PC-9 (cell line): ENCODE results near the gene CHSY1. TPM values are rescaled to one million over a fixed set of nuclear protein-coding genes. Genes with fewer than 3 reads are reported as not detected.

ENCODE experiments used
- BruUV-seq: library from RNA; stranded (reverse); fragments of 400-500 nt; replicated peaks from 2 replicates; lab custom pipeline; 2021; lab: Mats Ljungman, UMichigan
- CTCF ChIA-PET: fragments of 300-600 bp; sonication (Branson Sonifier 250); formaldehyde crosslinking; loops from one replicate; lab custom pipeline; 2022; ENCODE audit warnings: antibody characterized with exemption; lab: Charles Lee
- POLR2A ChIA-PET: fragments of 300-600 bp; sonication (Branson Sonifier 250); formaldehyde crosslinking; loops from one replicate; lab custom pipeline; 2022; ENCODE audit warnings: antibody characterized with exemption; ENCODE audit not compliant: unreplicated experiment; lab: Charles Lee
- DNase-seq, 2 experiments: peaks; one replicate each; pipeline versions ENCODE4 v3.0.0 to v3.0.0-alpha.2; 2015 to 2022; ENCODE audit warnings: mixed read lengths in 1 of 2
- H2AFZ ChIP-seq: fragments of 200-600 bp; sonication (generic); 2 replicates; pipeline ENCODE4 v1.8.1; 2017; ENCODE audit warnings: antibody characterized with exemption
- H3F3A ChIP-seq: fragments of 200-600 bp; sonication (generic); 2 replicates; pipeline ENCODE4 v1.8.1; 2017; ENCODE audit warnings: antibody characterized with exemption, mild to moderate bottlenecking, low read depth; ENCODE audit not compliant: insufficient read depth
- H3K27ac ChIP-seq: fragments of 200-600 bp; sonication (generic); 2 replicates; pipeline ENCODE4 v1.6.1; 2016; ENCODE audit warnings: mixed run types
- H3K27me3 ChIP-seq: fragments of 200-600 bp; sonication (generic); 2 replicates; pipeline ENCODE4 v1.6.1; 2016; ENCODE audit warnings: low read depth, mixed run types; ENCODE audit not compliant: insufficient read depth
- H3K36me3 ChIP-seq: fragments of 200-600 bp; sonication (generic); 2 replicates; pipeline ENCODE4 v1.6.1; 2016; ENCODE audit warnings: low read depth, mixed run types
- H3K4me1 ChIP-seq: fragments of 200-600 bp; sonication (generic); replicated peaks from 2 replicates; pipeline ENCODE4 v1.6.1; 2016; ENCODE audit warnings: mixed run types; ENCODE audit not compliant: insufficient read depth
- H3K4me2 ChIP-seq: fragments of 200-600 bp; sonication (generic); 2 replicates; pipeline ENCODE4 v1.6.1; 2017; ENCODE audit warnings: mixed run types
- H3K4me3 ChIP-seq: fragments of 200-600 bp; sonication (generic); 2 replicates; pipeline ENCODE4 v1.6.1; 2016; ENCODE audit warnings: mixed run types
- H3K79me2 ChIP-seq: fragments of 200-600 bp; sonication (generic); 2 replicates; pipeline ENCODE4 v1.6.1; 2017; ENCODE audit warnings: low read depth, mixed run types
- H3K9me2 ChIP-seq: fragments of 200-600 bp; sonication (generic); 2 replicates; pipeline ENCODE4 v1.8.1; 2017; ENCODE audit warnings: mild to moderate bottlenecking; ENCODE audit not compliant: insufficient read depth
- H3K9me3 ChIP-seq: fragments of 200-600 bp; sonication (generic); 2 replicates; pipeline ENCODE4 v1.8.1; 2016; ENCODE audit warnings: low read depth; ENCODE audit not compliant: insufficient read depth
- H4K20me1 ChIP-seq: fragments of 200-600 bp; sonication (generic); 2 replicates; pipeline ENCODE4 v1.8.1; 2017; ENCODE audit not compliant: insufficient read depth
- CTCF ChIP-seq: fragments of 200-600 bp; sonication (generic); conservative IDR thresholded peaks from 2 replicates; pipeline ENCODE4 v1.6.1; 2017; ENCODE audit warnings: mixed run types, antibody characterized with exemption, mild to moderate bottlenecking, moderate library complexity
- EZH2 ChIP-seq: fragments of 200-600 bp; sonication (generic); IDR thresholded peaks from 2 replicates; pipeline ENCODE4 v1.8.0; 2017; ENCODE audit warnings: antibody characterized with exemption, low read depth
- intact Hi-C: fragments of 100-400 bp; cut with micrococcal nuclease; formaldehyde crosslinking; loops from one replicate; pipeline ENCODE4 v1.10.0; 2022; ENCODE audit not compliant: unreplicated experiment
- total RNA-seq: library from RNA; stranded (reverse); gene quantifications from 2 replicates; pipeline ENCODE4 v1.2.3, GENCODE V29; 2021

CHSY1 gene
- total RNA-seq, 1 experiment from 2014 or later = 10.7 TPM

GRCh38 chr15:101194546-101195125 is 57.2 kb downstream of the CHSY1 start:
- H3K79me2 ChIP-seq = peaks cover 23% of the 10 kb centered on the region; the same call in 1 of the 2 replicates
- no TSS peak for BruUV-seq
- no peak overlapping the region for H3K4me2 ChIP-seq
- H3K36me3 ChIP-seq = no peaks in the 10 kb centered on the region
- no peaks in the 10 kb centered on the region for H3K9me3 ChIP-seq
- H3K4me1 ChIP-seq = no peaks in the 10 kb centered on the region
- no peaks in the 10 kb centered on the region for H3K9me2 ChIP-seq
- H4K20me1 ChIP-seq = peaks cover 17% of the 10 kb centered on the region
- no peak for TF ChIP-seq CTCF
- TF ChIP-seq EZH2 = no peak
- ChIA-PET POLR2A (no interaction called here), CTCF (no interaction called here)
- H2AFZ ChIP-seq = no peak overlapping the region
- no peak overlapping the region for H3K4me3 ChIP-seq
- no peaks in the 10 kb centered on the region; the same call in none of the 2 replicates for H3F3A ChIP-seq
- DNase-seq = no peak
- intact Hi-C loops = no loop called here
- no peaks in the 10 kb centered on the region for H3K27me3 ChIP-seq
- no peak overlapping the region for H3K27ac ChIP-seq

- intact Hi-C loops = no loop called here
- POLR2A ChIA-PET = no interaction called here
- BruUV-seq = no TSS peak
- no peak overlapping the region for H3K4me3 ChIP-seq
- DNase-seq = no peak
- no peak overlapping the region for H3K4me2 ChIP-seq
- H4K20me1 ChIP-seq = peaks cover 16% of the 10 kb centered on the region
- peaks cover 24% of the 10 kb centered on the region; the same call in 1 of the 2 replicates for H3K79me2 ChIP-seq
- H3K9me3 ChIP-seq = no peaks in the 10 kb centered on the region
- H3K27ac ChIP-seq = no peak overlapping the region
- no peaks in the 10 kb centered on the region for H3K4me1 ChIP-seq
- H3K36me3 ChIP-seq = no peaks in the 10 kb centered on the region
- H3K9me2 ChIP-seq = no peaks in the 10 kb centered on the region
- H3K27me3 ChIP-seq = no peaks in the 10 kb centered on the region
- CTCF ChIA-PET = no interaction called here
- TF ChIP-seq EZH2 (no peak), CTCF (no peak)
- no peak overlapping the region for H2AFZ ChIP-seq
- no peaks in the 10 kb centered on the region; the same call in none of the 2 replicates for H3F3A ChIP-seq
Measured at GRCh38 chr15:101193806-101194545, 57.9 kb downstream of the CHSY1 start.

GRCh38 chr15:101193120-101193644 is 58.7 kb downstream of the CHSY1 start:
- Histone ChIP-seq H3K27me3 (no peaks in the 10 kb centered on the region), H3K4me1 (no peaks in the 10 kb centered on the region), H4K20me1 (peaks cover 23% of the 10 kb centered on the region), H3F3A (no peaks in the 10 kb centered on the region; the same call in none of the 2 replicates), H2AFZ (no peak overlapping the region), H3K9me3 (no peaks in the 10 kb centered on the region), H3K79me2 (peaks cover 24% of the 10 kb centered on the region; the same call in 1 of the 2 replicates), H3K27ac (no peak overlapping the region), H3K4me2 (no peak overlapping the region), H3K9me2 (no peaks in the 10 kb centered on the region), H3K4me3 (no peak overlapping the region), H3K36me3 (no peaks in the 10 kb centered on the region)
- POLR2A ChIA-PET = interaction anchor here (0.5 kb wide), 1 partner anchor 17 kb away, joined by 4 read pairs; no protein-coding TSS in a partner anchor
- BruUV-seq = no TSS peak
- no peak for DNase-seq
- CTCF ChIA-PET = no interaction called here
- TF ChIP-seq EZH2 = no peak
- TF ChIP-seq CTCF = no peak
- intact Hi-C loops = no loop called here
